H1 (cell line): ENCODE results near the gene STK32C. TPM values are rescaled to one million over a fixed set of nuclear protein-coding genes. Genes with fewer than 3 reads are reported as not detected.

Experiments used
- CTCF ChIA-PET: fragments of 300-600 bp; sonication (Branson Sonifier 250); formaldehyde crosslinking; loops from one replicate; lab custom pipeline; 2021; ENCODE audit not compliant: partially characterized antibody; lab: Charles Lee
- POLR2A ChIA-PET: fragments of 300-600 bp; sonication (Branson Sonifier 250); formaldehyde crosslinking; loops from one replicate; lab custom pipeline; 2021; ENCODE audit warnings: inconsistent platforms; ENCODE audit not compliant: partially characterized antibody; lab: Charles Lee
- DNase-seq, 2 experiments: peaks; one replicate each; pipeline versions ENCODE4 v3.0.0 to v3.0.0-alpha.2; 2010 to 2022; ENCODE audit warnings: low spot score in 2 of 2, low read depth in 1 of 2, mixed read lengths in 1 of 2
- FAIRE-seq: peaks from 2 replicates; lab custom pipeline; 2011; peaks lifted over from hg19 to GRCh38; lab: Jason Lieb, UNC
- H2AFZ ChIP-seq: 2 replicates; pipeline ENCODE4 v1.8.1; 2012; ENCODE audit warnings: low read length, inconsistent platforms
- H2AK5ac ChIP-seq: 2 replicates; pipeline ENCODE4 v1.6.1; 2013; ENCODE audit warnings: low read depth, low read length
- H2BK120ac ChIP-seq: replicated peaks from 2 replicates; pipeline ENCODE3; 2013; ENCODE audit warnings: low read depth, low read length, inconsistent platforms
- H2BK12ac ChIP-seq: 2 replicates; pipeline ENCODE4 v1.6.1; 2013; ENCODE audit warnings: low read depth, low read length
- H2BK15ac ChIP-seq: 2 replicates; pipeline ENCODE4 v1.6.1; 2013; ENCODE audit warnings: low read length
- H2BK20ac ChIP-seq: 2 replicates; pipeline ENCODE4 v1.6.1; 2013; ENCODE audit warnings: low read length
- H2BK5ac ChIP-seq: 2 replicates; pipeline ENCODE4 v1.6.1; 2013; ENCODE audit warnings: low read depth, low read length
- H3K14ac ChIP-seq: 2 replicates; pipeline ENCODE4 v1.6.1; 2013; ENCODE audit warnings: inconsistent platforms; ENCODE audit not compliant: insufficient read length
- H3K18ac ChIP-seq: 2 replicates; pipeline ENCODE4 v1.6.1; 2013; ENCODE audit warnings: low read length; ENCODE audit errors: extremely low read depth
- H3K23ac ChIP-seq: 2 replicates; pipeline ENCODE4 v1.6.1; 2013; ENCODE audit warnings: inconsistent platforms; ENCODE audit not compliant: insufficient read length
- H3K23me2 ChIP-seq: 2 replicates; pipeline ENCODE4 v1.6.1; 2013; ENCODE audit warnings: low read depth, low read length
- H3K27ac ChIP-seq: 2 replicates; pipeline ENCODE4 v1.6.1; 2011; ENCODE audit warnings: low read depth, low read length, inconsistent platforms
- H3K27me3 ChIP-seq, 4 experiments: replicated peaks in 1 of 4; 1 replicate in 1 of 4; 2 replicates in 3 of 4; pipeline versions ENCODE4 v1.6.1 to v1.8.1; 2011 to 2013; ENCODE audit warnings: low read length in 3 of 4, mild to moderate bottlenecking in 3 of 4, inconsistent platforms in 2 of 4, mixed read lengths in 2 of 4, moderate library complexity in 1 of 4; ENCODE audit not compliant: control insufficient read depth in 3 of 4, insufficient read depth in 3 of 4; ENCODE audit errors: extremely low read depth in 1 of 4
- H3K36me3 ChIP-seq, 4 experiments: 2 replicates each; pipeline versions ENCODE4 v1.6.1 to v1.8.1; 2011 to 2013; ENCODE audit warnings: mild to moderate bottlenecking in 4 of 4, low read length in 3 of 4, moderate library complexity in 2 of 4, control low read depth in 1 of 4, inconsistent platforms in 1 of 4; ENCODE audit not compliant: insufficient read depth in 4 of 4, control insufficient read depth in 2 of 4
- H3K4ac ChIP-seq: replicated peaks from 2 replicates; pipeline ENCODE3; 2013; ENCODE audit warnings: low read length, low read depth, mixed read lengths, inconsistent platforms; ENCODE audit not compliant: insufficient read length
- H3K4me1 ChIP-seq, 4 experiments: replicated peaks in 1 of 4; 1 replicate in 1 of 4; 2 replicates in 3 of 4; pipeline versions ENCODE4 v1.6.1 to v1.8.1; 2011 to 2013; ENCODE audit warnings: low read length in 3 of 4, inconsistent platforms in 2 of 4, mixed read lengths in 1 of 4; ENCODE audit not compliant: insufficient read depth in 4 of 4, control insufficient read depth in 3 of 4
- H3K4me2 ChIP-seq, 2 experiments: 2 replicates each; pipeline versions ENCODE4 v1.6.1 to v1.8.1; 2011 to 2013; ENCODE audit warnings: low read depth in 2 of 2, low read length in 2 of 2, control low read depth in 1 of 2, inconsistent platforms in 1 of 2, mild to moderate bottlenecking in 1 of 2; ENCODE audit not compliant: insufficient read depth in 1 of 2
- H3K4me3 ChIP-seq, 4 experiments: fragments of 200-600, 300-600 bp in 1 of 4; sonication (generic), shearing (Covaris generic), sonication (Bioruptor Twin) in 1 of 4; 2 replicates each; pipeline versions ENCODE4 v1.5.1 to v1.8.1; 2011 to 2016; ENCODE audit warnings: low read length in 4 of 4, low read depth in 3 of 4, control low read depth in 2 of 4, inconsistent platforms in 2 of 4, mild to moderate bottlenecking in 2 of 4, mixed read lengths in 1 of 4, moderate library complexity in 1 of 4; ENCODE audit not compliant: insufficient read depth in 2 of 4; ENCODE audit errors: extremely low read depth in 1 of 4
- H3K56ac ChIP-seq: replicated peaks from 2 replicates; pipeline ENCODE3; 2013; ENCODE audit warnings: low read depth, mild to moderate bottlenecking, mixed read lengths, low read length, inconsistent platforms; ENCODE audit not compliant: insufficient read length
- H3K79me1 ChIP-seq: 2 replicates; pipeline ENCODE4 v1.6.1; 2013; ENCODE audit warnings: low read depth, low read length, control low read depth
- H3K79me2 ChIP-seq, 2 experiments: 2 replicates each; pipeline versions ENCODE4 v1.6.1 to v1.8.1; 2012 to 2013; ENCODE audit warnings: low read length in 2 of 2, mild to moderate bottlenecking in 2 of 2, inconsistent platforms in 1 of 2; ENCODE audit not compliant: insufficient read depth in 2 of 2, control insufficient read depth in 1 of 2
- H3K9ac ChIP-seq, 4 experiments: replicated peaks in 1 of 4; 1 replicate in 1 of 4; 2 replicates in 3 of 4; pipeline versions ENCODE4 v1.6.1 to v1.8.1; 2011 to 2013; ENCODE audit warnings: low read depth in 3 of 4, low read length in 3 of 4, control low read depth in 2 of 4, mild to moderate bottlenecking in 2 of 4, moderate library complexity in 2 of 4, inconsistent platforms in 1 of 4; ENCODE audit errors: extremely low read depth in 1 of 4
- H3K9me3 ChIP-seq, 2 experiments: 2 replicates each; pipeline versions ENCODE4 v1.6.1 to v1.8.1; 2012 to 2013; ENCODE audit warnings: mild to moderate bottlenecking in 2 of 2, moderate library complexity in 2 of 2, control low read depth in 1 of 2, inconsistent platforms in 1 of 2, low read depth in 1 of 2, low read length in 1 of 2, mixed read lengths in 1 of 2; ENCODE audit not compliant: insufficient read depth in 2 of 2
- H4K20me1 ChIP-seq, 2 experiments: replicated peaks in 1 of 2; 2 replicates each; pipeline versions ENCODE3 to v1.8.1; 2011 to 2013; ENCODE audit warnings: inconsistent platforms in 2 of 2, low read length in 2 of 2, mild to moderate bottlenecking in 1 of 2; ENCODE audit not compliant: insufficient read depth in 2 of 2, control insufficient read depth in 1 of 2
- H4K5ac ChIP-seq: 2 replicates; pipeline ENCODE4 v1.6.1; 2013; ENCODE audit warnings: low read length, low read depth, mixed read lengths, inconsistent platforms; ENCODE audit not compliant: insufficient read length
- H4K8ac ChIP-seq: 2 replicates; pipeline ENCODE4 v1.8.0; 2013; ENCODE audit warnings: mild to moderate bottlenecking, moderate library complexity, low read length, inconsistent platforms; ENCODE audit not compliant: insufficient read depth; ENCODE audit errors: extremely low read depth
- H4K91ac ChIP-seq: replicated peaks from 2 replicates; pipeline ENCODE3; 2013; ENCODE audit warnings: low read length, mixed read lengths, inconsistent platforms; ENCODE audit not compliant: insufficient read length
- CBX5 ChIP-seq: fragments of 300-800, 300-1000 bp; sonication (generic); IDR thresholded peaks from 2 replicates; pipeline ENCODE4 v1.7.1; 2016; ENCODE audit warnings: antibody characterized with exemption, low read length, low read depth
- CBX8 ChIP-seq: fragments of 300-800, 300-1000 bp; sonication (generic); IDR thresholded peaks from 2 replicates; pipeline ENCODE4 v1.7.1; 2016; ENCODE audit warnings: low read depth, low read length, borderline replicate concordance
- CHD1 ChIP-seq: IDR thresholded peaks from 2 replicates; pipeline ENCODE4 v1.6.1; 2012; ENCODE audit warnings: low read depth, low read length, improper control_type of control experiment
- CREB1 ChIP-seq: IDR thresholded peaks from 2 replicates; pipeline ENCODE4 v1.6.1; 2012; ENCODE audit warnings: inconsistent platforms
- EP300 ChIP-seq, 2 experiments: IDR thresholded peaks; 1 replicate in 1 of 2; 2 replicates in 1 of 2; pipeline ENCODE4 v1.6.1; 2011 to 2012; ENCODE audit warnings: low read depth in 2 of 2, low read length in 2 of 2, mild to moderate bottlenecking in 2 of 2, borderline replicate concordance in 1 of 2, inconsistent platforms in 1 of 2, moderate library complexity in 1 of 2
- GTF2F1 ChIP-seq: IDR thresholded peaks from 2 replicates; pipeline ENCODE4 v1.6.1; 2012; ENCODE audit warnings: low read depth, low read length, improper control_type of control experiment, borderline replicate concordance
- JUND ChIP-seq: IDR thresholded peaks from 2 replicates; pipeline ENCODE4 v1.6.1; 2011; ENCODE audit warnings: mild to moderate bottlenecking, improper control_type of control experiment, low read length
- NANOG ChIP-seq: IDR thresholded peaks from 2 replicates; pipeline ENCODE4 v1.6.1; 2011; ENCODE audit warnings: low read length, low read depth, mild to moderate bottlenecking, inconsistent platforms; ENCODE audit not compliant: insufficient read depth, poor library complexity, severe bottlenecking
- RFX5 ChIP-seq: IDR thresholded peaks from 2 replicates; pipeline ENCODE4 v1.6.1; 2011; ENCODE audit warnings: low read depth, low read length, improper control_type of control experiment, borderline replicate concordance
- SIN3A ChIP-seq, 2 experiments: IDR thresholded peaks in 1 of 2; conservative IDR thresholded peaks in 1 of 2; 2 replicates each; pipeline ENCODE4 v1.6.1; 2011 to 2012; ENCODE audit warnings: low read length in 2 of 2, improper control_type of control experiment in 1 of 2, low read depth in 1 of 2, mild to moderate bottlenecking in 1 of 2
- SRF ChIP-seq: IDR thresholded peaks from 2 replicates; pipeline ENCODE4 v1.6.1; 2011; ENCODE audit warnings: mild to moderate bottlenecking, low read depth, low read length, moderate library complexity
- TBP ChIP-seq: IDR thresholded peaks from 2 replicates; pipeline ENCODE4 v1.6.1; 2011; ENCODE audit warnings: low read depth, low read length, improper control_type of control experiment
- TCF12 ChIP-seq: IDR thresholded peaks from 2 replicates; pipeline ENCODE4 v1.6.1; 2011; ENCODE audit warnings: low read depth, mild to moderate bottlenecking, low read length
- WGBS, 2 experiments: shearing (Covaris generic) in 1 of 2; methylation state at CpG; one replicate each; pipeline versions ENCODE4 v1.1.6 to v1.1.7; 2013 to 2015; ENCODE audit warnings: low lambda C conversion rate in 2 of 2, mixed read lengths in 2 of 2, inconsistent platforms in 1 of 2, low coverage in 1 of 2, missing lambda C conversion rate in 1 of 2; ENCODE audit not compliant: insufficient replicate concordance in 2 of 2, insufficient coverage in 1 of 2, insufficient read length in 1 of 2; ENCODE audit errors: extremely low coverage in 1 of 2, missing lambda C conversion rate in 1 of 2; 5-methylcytosine and 5-hydroxymethylcytosine counted together
- polyA plus RNA-seq, 7 experiments: library from polyadenylated mRNA; depleted of rRNA in 3 of 7; stranded (reverse) in 5 of 7; unstranded in 2 of 7; fragments of >200 nt in 5 of 7; fragments of 200-250 nt in 2 of 7; gene quantifications; 1 replicate in 5 of 7; 2 replicates in 1 of 7; 4 replicates in 1 of 7; pipeline versions ENCODE4 v1.2.1 to v1.2.3, GENCODE V29; 2011 to 2013; ENCODE audit warnings: missing spikeins in 2 of 7, mixed read lengths in 2 of 7
- total RNA-seq: library from RNA; stranded (reverse); fragmentation: NEBNext Ultra II Directional; extraction: Animal tissue kit (Norgen Biotek cat#: 25700); gene quantifications from 2 replicates; pipeline ENCODE4 v1.2.1, GENCODE V29; 2021
- TF ChIP-seq, protein P1 (sequence below): IDR thresholded peaks from 2 replicates; pipeline ENCODE4 v1.6.1; 2011; ENCODE audit warnings: low read depth, mild to moderate bottlenecking, low read length; ENCODE audit not compliant: insufficient read depth

STK32C gene
- total and polyA plus RNA-seq, 2 of the 8 experiments (the other 6 are each of a cell fraction or from before 2014, with no cell fraction given): 10.6 to 15.6 TPM

DNA sequence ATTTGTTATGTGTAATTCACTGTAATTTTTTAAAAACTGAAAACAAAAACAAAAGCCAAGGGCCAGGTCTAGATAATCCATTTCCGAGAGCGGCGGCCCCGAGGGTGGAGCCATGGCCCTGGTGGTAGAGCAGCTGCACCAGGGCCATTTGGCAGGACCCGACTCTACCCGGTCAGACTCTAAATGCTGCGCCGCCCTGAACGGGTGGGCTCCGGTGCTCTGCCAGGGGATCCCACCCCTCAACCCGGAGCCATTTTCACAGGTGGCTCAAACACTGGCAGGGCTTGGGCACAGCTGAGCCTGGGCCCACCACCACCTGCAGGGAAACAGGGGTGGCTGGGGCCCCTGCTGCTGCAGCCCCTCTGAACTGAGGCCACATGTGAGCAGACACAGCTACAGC is 64.1 kb downstream of the STK32C start:
- DNase-seq (no peak), FAIRE-seq (no peak)
- no peak overlapping the region for H3K4me3 ChIP-seq
- H3K4me2 ChIP-seq: no peak overlapping the region
- no peak overlapping the region for H4K91ac ChIP-seq
- H2BK20ac ChIP-seq: no peak overlapping the region
- H4K20me1 ChIP-seq: peaks cover 0 to 3% of the 10 kb centered on the region in 2 experiments
- no peak overlapping the region for H2BK15ac ChIP-seq
- no peak overlapping the region for H2AFZ ChIP-seq
- no peaks in the 10 kb centered on the region for H3K79me2 ChIP-seq
- H3K23me2 ChIP-seq: no peaks in the 10 kb centered on the region; the same call in 1 of the 2 replicates
- H2BK5ac ChIP-seq: no peak overlapping the region
- H3K36me3 ChIP-seq: no peaks in the 10 kb centered on the region
- H3K4ac ChIP-seq: no peak overlapping the region
- H3K4me1 ChIP-seq: peaks cover 0 to 3% (median 2%) of the 10 kb centered on the region in 4 experiments; a peak in 4 of 7 replicates
- no peak overlapping the region for H3K27ac ChIP-seq
- H2BK12ac ChIP-seq: no peak overlapping the region
- 95% methylated on average over 11 of the region's 11 CpGs; no CpG with 5 or more reads in 1 of the 2 experiments for WGBS, 2 experiments
- H2AK5ac ChIP-seq: no peak overlapping the region
- H2BK120ac ChIP-seq: no peak overlapping the region
- no peak overlapping the region for H3K23ac ChIP-seq
- H3K56ac ChIP-seq: no peak overlapping the region
- ChIA-PET CTCF (interaction anchor here (1.1 to 1.4 kb wide), 3 partner anchors 9 to 18 kb away, joined by 3 to 6 read pairs (median 5); no protein-coding TSS in a partner anchor), POLR2A (no interaction called here)
- no peaks in the 10 kb centered on the region; a peak in 1 of 7 replicates for H3K27me3 ChIP-seq
- H4K5ac ChIP-seq: no peak overlapping the region
- no peaks in the 10 kb centered on the region for H3K9me3 ChIP-seq
- H3K18ac ChIP-seq: no peak overlapping the region
- no peaks in the 10 kb centered on the region for H3K79me1 ChIP-seq
- H3K9ac ChIP-seq: no peak overlapping the region
- H4K8ac ChIP-seq: peak overlapping the region; percentile 40
- H3K14ac ChIP-seq: no peak overlapping the region
- TF ChIP-seq SRF (no peak), CBX8 (no peak), TBP (no peak), JUND (no peak), SIN3A (conservative IDR thresholded peaks at IDR 0.05 in 1 of 2, IDR thresholded peaks at IDR 0.05 in 1 of 2; ENCODE audit: low read depth in 1 of 2, low read length in 2 of 2) (no peak), CREB1 (no peak), CHD1 (no peak), RFX5 (no peak), GTF2F1 (no peak), TCF12 (no peak), EP300 (IDR thresholded peaks at IDR 0.05; ENCODE audit: borderline replicate concordance in 1 of 2, low read depth in 2 of 2, low read length in 2 of 2) (no peak), NANOG (no peak), CBX5 (no peak)
- TF ChIP-seq, protein P1, sequence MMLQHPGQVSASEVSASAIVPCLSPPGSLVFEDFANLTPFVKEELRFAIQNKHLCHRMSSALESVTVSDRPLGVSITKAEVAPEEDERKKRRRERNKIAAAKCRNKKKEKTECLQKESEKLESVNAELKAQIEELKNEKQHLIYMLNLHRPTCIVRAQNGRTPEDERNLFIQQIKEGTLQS: no peak
